ENCODE data around the gene GSE1.

DNA sequence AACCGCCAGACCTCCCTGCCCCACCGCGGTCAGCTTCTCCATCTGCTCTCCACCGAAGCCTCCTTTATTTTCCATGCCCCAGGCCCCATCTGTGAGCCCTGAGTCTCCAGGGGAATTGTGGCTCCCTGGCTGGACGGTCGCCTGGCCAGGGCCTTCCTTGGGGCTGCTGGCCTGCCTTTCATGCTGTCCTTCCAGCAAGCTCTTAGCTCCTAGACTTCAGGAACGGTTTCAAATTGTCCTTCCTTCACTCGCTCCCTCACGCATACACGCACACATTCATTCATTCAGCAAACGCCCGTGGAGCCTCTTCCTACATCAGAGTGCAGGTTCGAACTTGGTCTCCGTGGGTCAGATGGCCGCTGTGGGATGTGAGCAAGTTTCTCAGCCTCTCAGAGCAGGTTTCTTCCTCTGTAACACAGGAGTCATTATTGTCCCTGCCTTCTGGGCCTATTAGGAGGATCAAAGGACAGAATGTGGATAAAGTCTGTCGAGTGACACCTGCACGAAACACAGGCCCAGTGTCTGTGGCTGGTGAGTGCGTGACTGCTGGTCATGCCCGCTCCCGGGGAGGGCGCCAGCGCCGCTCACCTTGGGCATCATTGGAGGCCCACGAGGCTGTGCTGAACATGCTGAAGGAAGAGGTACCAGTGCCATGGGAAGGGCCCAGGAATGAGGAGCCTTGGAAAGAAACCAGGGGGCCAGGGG is 18.7 kb upstream of the GSE1 start:
- TF ChIP-seq POLR2A (IDR thresholded peaks at IDR 0.05) (no peak), EP300 (IDR thresholded peaks at IDR 0.05) (no peak)
- TF ChIP-seq, protein P1, sequence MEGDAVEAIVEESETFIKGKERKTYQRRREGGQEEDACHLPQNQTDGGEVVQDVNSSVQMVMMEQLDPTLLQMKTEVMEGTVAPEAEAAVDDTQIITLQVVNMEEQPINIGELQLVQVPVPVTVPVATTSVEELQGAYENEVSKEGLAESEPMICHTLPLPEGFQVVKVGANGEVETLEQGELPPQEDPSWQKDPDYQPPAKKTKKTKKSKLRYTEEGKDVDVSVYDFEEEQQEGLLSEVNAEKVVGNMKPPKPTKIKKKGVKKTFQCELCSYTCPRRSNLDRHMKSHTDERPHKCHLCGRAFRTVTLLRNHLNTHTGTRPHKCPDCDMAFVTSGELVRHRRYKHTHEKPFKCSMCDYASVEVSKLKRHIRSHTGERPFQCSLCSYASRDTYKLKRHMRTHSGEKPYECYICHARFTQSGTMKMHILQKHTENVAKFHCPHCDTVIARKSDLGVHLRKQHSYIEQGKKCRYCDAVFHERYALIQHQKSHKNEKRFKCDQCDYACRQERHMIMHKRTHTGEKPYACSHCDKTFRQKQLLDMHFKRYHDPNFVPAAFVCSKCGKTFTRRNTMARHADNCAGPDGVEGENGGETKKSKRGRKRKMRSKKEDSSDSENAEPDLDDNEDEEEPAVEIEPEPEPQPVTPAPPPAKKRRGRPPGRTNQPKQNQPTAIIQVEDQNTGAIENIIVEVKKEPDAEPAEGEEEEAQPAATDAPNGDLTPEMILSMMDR (IDR thresholded peaks at IDR 0.05): no peak
